Cardiac muscle cell (in vitro differentiated cells and primary cell): ENCODE measurements around the gene HSD17B1. TPM values are rescaled to one million over a fixed set of nuclear protein-coding genes. Genes with fewer than 3 reads are reported as not detected.

ENCODE experiments used
- DNase-seq, 2 donors: peaks; one replicate each; pipeline versions ENCODE4 v3.0.0 to v3.0.0-alpha.2; 2010 to 2017; ENCODE audit warnings: low read depth in 1 of 2, low spot score in 1 of 2
- H3K27ac ChIP-seq: fragments of 200-600 bp; sonication (generic); 2 replicates; pipeline ENCODE4 v1.5.1; 2016
- H3K27me3 ChIP-seq: fragments of 200-600 bp; sonication (generic); 2 replicates; pipeline ENCODE4 v1.6.0; 2016; ENCODE audit warnings: control low read depth
- H3K36me3 ChIP-seq: fragments of 200-600 bp; sonication (generic); 2 replicates; pipeline ENCODE4 v1.5.1; 2016; ENCODE audit warnings: control low read depth
- H3K4me1 ChIP-seq: fragments of 200-600 bp; sonication (generic); 2 replicates; pipeline ENCODE4 v1.8.1; 2017; ENCODE audit warnings: low read depth, mild to moderate bottlenecking, mixed run types
- H3K4me3 ChIP-seq: fragments of 200-600 bp; sonication (generic); 2 replicates; pipeline ENCODE4 v1.5.1; 2016; ENCODE audit warnings: mild to moderate bottlenecking
- H3K9me3 ChIP-seq: fragments of 200-600 bp; sonication (generic); 2 replicates; pipeline ENCODE4 v1.5.1; 2017; ENCODE audit warnings: low read depth, mild to moderate bottlenecking, control low read depth
- polyA plus RNA-seq: library from polyadenylated mRNA; unstranded; fragments of >200 nt; fragmentation: Nextera tagmentation; extraction: Ambion mirVana; gene quantifications from 2 replicates; pipeline ENCODE4 v1.2.1, GENCODE V29; 2016
- total RNA-seq: library from RNA; depleted of rRNA; stranded (reverse); fragments of >200 nt; gene quantifications from 2 replicates; pipeline ENCODE4 v1.2.3, GENCODE V29; 2016
- TF ChIP-seq, protein P1 (sequence below): IDR thresholded peaks from 2 replicates; pipeline ENCODE4 v1.5.1; 2012; ENCODE audit warnings: low read depth, mild to moderate bottlenecking, low read length

HSD17B1 gene
- total and polyA plus RNA-seq, 2 experiments from 2014 or later = 3.0 to 6.0 TPM

DNA sequence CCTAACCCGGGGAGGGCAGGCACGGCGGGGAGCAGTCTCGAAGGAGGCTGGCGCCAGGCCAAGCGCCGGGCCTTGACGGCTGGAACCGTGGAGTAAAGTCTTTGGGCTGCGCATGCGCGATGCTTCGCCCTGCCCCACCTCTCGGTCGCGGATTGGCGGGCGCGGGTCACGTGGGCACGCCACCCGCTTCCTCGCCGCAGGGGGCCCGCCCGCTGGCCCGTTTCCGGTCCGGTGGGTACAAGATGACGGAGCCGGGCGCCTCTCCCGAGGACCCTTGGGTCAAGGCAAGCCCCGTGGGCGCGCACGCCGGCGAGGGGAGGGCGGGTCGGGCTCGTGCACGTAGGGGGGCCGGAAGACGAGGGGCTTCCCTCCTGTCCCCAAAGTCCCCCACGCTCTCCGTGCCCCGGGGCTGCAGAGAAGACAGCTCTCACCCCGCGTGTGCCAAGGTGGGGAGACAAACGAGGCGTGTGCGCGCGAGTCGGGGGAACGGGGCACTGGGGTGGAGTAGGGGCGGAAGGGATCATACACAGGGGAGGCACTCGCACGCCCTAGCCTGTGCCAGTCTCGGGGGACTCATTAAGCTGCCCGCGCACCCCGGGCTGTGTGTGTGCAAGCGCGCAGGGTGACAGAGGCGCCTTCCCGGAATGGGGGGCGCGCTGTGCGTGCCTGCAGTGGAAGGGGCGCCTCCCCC, 14.3 kb downstream of the HSD17B1 start, which contains the start of gene MLX:
TSS of gene MLX (plus strand) at position 218 of the 691 bp plus-strand sequence. CDS start at position 243, 25 bp downstream.
- H3K9me3 ChIP-seq = no peaks in the 10 kb centered on the region
- H3K27ac ChIP-seq = peak within 1 kb of the TSS; percentile 78
- peaks cover 30% of the 10 kb centered on the region for H3K36me3 ChIP-seq

DNA sequence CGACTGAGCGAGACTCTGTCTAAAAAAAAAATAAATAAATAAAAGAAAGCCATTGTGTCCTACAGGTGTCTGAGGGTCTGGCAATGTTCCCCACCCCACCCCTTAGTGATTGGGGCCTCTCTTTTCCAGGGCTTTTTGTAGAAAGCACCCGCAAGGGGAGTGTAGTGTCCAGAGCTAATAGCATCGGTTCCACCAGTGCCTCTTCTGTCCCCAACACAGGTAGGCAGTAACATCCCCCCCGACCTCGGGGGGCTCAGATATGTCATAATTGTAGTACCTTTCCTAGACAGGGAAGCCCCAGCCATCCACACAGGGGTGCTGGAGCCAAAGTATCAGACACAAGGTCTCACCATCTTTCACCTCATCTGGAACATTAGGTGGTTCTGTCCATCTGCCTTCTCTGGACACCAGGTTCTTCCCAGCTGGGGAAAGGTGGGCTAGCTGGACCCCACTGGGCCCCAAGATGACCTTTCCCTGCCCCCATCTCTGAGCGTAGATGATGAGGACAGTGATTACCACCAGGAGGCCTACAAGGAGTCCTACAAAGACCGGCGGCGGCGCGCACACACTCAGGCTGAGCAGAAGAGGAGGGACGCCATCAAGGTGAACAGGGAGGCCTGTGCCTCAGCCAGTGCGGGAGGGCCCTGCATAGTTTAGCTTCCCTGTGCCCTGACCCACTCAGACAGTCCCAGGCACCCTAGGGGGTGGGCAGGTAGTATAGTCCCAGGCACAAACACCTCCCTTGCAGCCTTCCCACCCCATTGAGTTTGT, 15.8 kb downstream of the HSD17B1 start:
- DNase-seq = no peak
- H3K36me3 ChIP-seq = peaks cover 45% of the 10 kb centered on the region
- TF ChIP-seq, protein P1, sequence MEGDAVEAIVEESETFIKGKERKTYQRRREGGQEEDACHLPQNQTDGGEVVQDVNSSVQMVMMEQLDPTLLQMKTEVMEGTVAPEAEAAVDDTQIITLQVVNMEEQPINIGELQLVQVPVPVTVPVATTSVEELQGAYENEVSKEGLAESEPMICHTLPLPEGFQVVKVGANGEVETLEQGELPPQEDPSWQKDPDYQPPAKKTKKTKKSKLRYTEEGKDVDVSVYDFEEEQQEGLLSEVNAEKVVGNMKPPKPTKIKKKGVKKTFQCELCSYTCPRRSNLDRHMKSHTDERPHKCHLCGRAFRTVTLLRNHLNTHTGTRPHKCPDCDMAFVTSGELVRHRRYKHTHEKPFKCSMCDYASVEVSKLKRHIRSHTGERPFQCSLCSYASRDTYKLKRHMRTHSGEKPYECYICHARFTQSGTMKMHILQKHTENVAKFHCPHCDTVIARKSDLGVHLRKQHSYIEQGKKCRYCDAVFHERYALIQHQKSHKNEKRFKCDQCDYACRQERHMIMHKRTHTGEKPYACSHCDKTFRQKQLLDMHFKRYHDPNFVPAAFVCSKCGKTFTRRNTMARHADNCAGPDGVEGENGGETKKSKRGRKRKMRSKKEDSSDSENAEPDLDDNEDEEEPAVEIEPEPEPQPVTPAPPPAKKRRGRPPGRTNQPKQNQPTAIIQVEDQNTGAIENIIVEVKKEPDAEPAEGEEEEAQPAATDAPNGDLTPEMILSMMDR = no peak
- no peaks in the 10 kb centered on the region for H3K27me3 ChIP-seq
- no peak overlapping the region for H3K4me3 ChIP-seq
- peaks cover 3% of the 10 kb centered on the region for H3K4me1 ChIP-seq
- H3K9me3 ChIP-seq = no peaks in the 10 kb centered on the region
- H3K27ac ChIP-seq = no peak overlapping the region

More for the DNA sequence above, 14.3 kb downstream of the HSD17B1 start, which contains the start of gene MLX:
- Histone ChIP-seq H3K27me3 (no peaks in the 10 kb centered on the region), H3K4me1 (peaks cover 12% of the 10 kb centered on the region), H3K4me3 (peak within 1 kb of the TSS; percentile 71)
- DNase-seq = peak; percentile 94 to 96
- TF ChIP-seq, protein P1 = no peak

DNA sequence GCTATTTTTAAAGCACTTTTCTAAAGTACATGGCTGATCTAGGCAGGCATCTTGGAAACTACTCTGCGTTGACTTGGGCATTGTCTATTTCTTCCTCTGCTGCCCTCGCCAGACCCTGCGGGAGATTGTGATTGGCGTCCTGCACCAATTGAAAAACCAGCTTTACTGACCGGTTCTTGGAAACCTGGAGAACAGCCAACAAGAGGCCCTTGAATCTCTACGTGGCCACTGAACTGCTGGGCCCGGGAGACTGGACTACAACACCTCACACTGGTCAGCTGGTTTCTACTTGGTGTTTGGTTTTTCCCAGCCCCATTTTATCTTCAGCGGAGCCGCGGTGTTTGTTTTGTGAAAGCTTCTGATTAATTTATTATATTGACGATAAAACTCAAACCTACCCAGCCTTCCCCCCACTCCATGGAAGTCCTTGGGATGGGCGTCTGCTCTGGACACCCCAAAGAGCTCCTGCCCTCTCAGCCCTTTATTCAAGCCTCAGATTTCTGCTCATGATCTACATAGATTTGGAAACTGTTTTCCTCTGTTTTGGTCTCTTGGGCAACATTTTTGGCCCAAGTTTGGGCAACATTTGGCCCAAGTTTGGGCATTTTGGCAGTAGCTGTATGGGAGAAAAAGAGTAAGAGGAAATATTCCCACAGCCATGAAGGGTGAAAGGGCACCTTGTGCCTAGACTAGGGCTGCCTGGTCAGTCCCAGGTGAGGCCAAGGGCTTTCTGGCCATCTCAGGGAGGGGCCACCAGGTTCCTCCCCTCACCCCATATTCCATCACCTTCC, 18.9 kb downstream of the HSD17B1 start:
- Histone ChIP-seq H3K36me3 (peaks cover 49% of the 10 kb centered on the region), H3K27ac (no peak overlapping the region), H3K4me3 (no peak overlapping the region)

DNA sequence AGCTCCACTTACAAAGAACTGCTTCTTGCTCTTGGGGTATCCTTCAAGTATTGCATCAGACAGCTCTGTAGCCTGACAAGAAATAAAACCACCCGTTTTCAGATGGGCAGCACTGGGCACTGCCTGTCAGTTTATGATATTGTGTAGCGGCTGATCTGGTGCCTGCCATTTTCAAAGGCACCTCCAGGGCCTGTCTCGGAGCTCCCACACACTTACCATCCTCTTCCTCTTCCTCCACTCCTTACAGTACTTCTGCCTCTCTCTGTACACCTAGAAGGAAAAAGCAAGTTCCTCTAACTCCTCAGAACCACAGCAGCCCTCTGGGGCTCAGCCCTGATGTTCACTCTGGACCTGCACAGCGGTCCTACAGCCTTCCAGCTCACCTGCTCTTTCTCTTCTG, 20.4 kb downstream of the HSD17B1 start:
- H3K4me1 ChIP-seq = no peaks in the 10 kb centered on the region
- H3K4me3 ChIP-seq = no peak overlapping the region
- no peak for DNase-seq
- peaks cover 49% of the 10 kb centered on the region for H3K36me3 ChIP-seq
- H3K9me3 ChIP-seq = no peaks in the 10 kb centered on the region
- no peaks in the 10 kb centered on the region for H3K27me3 ChIP-seq
- H3K27ac ChIP-seq = no peak overlapping the region
- TF ChIP-seq, protein P1 = no peak

More for the DNA sequence above, 18.9 kb downstream of the HSD17B1 start:
- Histone ChIP-seq H3K9me3 (no peaks in the 10 kb centered on the region), H3K4me1 (peaks cover under 1% of the 10 kb centered on the region), H3K27me3 (no peaks in the 10 kb centered on the region)
- DNase-seq = no peak
- TF ChIP-seq, protein P1 = no peak

DNA sequence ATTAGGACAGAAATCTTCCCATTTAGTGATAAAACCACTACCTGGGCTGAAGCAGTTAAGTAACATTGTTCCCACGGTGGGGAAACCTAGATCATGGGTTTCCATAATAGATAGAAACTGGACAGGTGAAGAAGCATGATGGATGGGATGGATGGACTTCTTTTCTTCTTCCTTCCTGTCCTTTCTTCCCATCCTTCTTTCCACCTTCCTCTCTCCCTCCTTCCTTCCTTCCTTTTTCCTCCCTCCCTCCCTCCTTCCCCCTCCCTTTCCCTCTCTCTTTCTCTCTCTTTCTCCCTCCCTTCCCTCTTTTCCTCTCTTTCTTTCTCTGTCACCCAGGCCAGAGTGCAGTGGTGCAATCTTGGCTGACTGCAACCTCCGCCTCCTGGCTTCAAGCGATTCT, 21.7 kb downstream of the HSD17B1 start:
- H3K9me3 ChIP-seq = no peaks in the 10 kb centered on the region
- TF ChIP-seq, protein P1 = no peak
- H3K4me1 ChIP-seq = no peaks in the 10 kb centered on the region
- no peaks in the 10 kb centered on the region for H3K27me3 ChIP-seq
- no peak overlapping the region for H3K27ac ChIP-seq
- H3K4me3 ChIP-seq = no peak overlapping the region
- peaks cover 40% of the 10 kb centered on the region for H3K36me3 ChIP-seq
- DNase-seq = no peak
